NCI-H1105 (cell line): ENCODE data around the gene PRR16.

Experiments
- DNase-seq: peaks from one replicate; lab custom pipeline; 2025; lab: John Stamatoyannopoulos, UW

PRR16 gene

DNA sequence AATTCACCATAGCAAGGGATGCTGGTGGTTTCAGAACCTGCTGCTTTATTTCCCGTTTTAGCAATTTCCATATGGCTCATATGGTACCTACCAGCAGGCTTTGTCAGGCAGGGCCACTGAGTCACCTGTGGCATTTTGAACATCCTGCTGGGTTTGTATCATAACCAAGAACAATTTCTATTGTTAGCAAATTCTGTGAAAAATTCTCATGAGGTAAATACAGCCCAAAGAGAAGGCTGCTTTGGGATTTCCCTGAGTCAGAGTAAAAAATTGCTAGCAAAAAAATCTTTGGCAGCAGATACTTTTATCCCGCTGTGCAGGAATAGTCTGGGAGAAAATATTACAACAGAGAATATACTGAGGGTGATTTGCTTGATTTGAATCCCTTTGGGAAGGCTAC, 52.7 kb downstream of the PRR16 start:
- DNase-seq, result no peak

DNA sequence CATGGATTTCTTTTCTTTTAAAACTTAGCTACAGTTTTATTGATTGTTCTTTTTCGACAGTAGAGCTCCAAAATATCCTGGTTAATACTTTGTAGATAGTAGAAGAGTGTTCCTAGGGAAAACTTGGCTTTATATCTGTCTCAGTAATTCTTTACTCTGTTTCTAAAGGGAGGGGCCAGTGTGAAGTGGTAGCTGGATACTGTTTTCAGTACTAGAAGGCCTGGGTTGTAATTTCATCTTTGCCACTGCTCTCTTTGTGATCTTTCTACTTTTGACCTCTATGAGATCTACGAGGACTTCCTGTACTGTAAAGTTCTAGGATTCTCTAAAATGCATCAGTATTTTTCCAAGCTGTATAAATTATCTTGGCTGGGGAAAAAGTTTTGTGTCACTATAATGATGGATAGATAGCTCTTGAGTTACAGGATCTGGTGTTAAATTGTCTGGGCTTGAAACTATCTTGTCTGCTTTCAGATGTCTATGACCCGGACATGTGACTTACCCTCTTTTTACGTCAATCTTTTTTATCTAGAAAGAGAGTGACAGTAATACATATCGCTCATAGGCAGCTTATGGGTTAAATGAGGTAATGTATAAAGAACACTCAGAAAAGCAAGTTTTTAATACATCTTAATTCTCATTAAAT, 53.6 kb downstream of the PRR16 start:
- DNase-seq, result no peak

DNA sequence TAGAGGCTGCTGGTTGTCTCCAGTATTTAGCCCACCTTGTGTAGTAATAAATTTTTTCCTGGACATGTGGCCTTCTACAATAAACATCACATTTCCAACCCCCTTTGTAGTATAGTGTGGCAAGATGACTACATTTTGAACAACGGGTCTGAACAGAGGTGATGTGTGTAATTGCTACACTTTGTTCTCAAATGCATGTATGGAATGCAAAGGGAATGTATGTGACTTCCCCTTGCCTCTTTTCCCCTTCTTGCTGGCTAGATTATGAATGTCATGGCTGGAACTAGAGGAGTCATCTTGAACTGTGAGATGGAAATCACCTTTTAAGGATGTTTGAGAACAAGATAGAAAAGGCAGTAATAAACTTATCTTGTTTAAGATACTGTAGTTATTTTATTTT, 54.5 kb downstream of the PRR16 start:
- no peak for DNase-seq

DNA sequence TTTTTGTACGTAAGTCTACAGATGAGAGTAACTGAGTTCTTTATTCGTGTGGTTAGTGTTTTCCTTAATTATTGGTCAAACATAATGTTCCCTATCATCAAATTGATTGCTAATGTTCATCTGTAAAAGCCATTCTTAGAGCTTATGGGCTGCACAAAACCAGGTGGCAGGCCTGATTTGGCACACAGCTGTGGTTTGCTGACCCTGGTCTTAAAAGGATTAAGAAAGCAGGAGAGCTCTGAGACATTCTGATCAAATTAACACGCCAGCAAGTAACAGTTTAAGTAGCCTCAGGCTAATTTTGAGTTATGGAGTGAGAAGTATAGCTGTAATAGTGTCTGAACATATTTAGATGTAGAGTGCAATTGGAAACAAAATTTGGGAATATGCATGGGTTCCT, 63.2 kb downstream of the PRR16 start:
- DNase-seq, result no peak

DNA sequence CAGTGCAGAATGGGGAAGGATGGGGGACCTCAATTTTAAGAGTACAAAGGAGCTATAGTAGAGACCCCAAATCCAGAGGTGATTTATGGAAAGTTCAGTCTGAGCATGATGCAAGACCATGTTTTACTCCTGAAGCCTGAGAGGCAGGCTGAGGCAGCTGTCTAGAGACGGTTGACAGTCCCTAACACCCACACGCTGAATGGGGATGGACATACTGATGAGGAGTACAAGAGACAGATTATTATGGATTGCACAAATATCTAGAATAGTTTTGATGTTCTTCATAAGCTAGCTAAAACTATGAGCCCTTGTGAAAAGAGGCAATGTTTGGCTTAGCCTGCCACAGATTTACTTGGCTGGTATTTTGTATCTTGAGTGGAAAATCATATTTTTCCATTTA, 64.5 kb downstream of the PRR16 start:
- DNase-seq, result no peak

DNA sequence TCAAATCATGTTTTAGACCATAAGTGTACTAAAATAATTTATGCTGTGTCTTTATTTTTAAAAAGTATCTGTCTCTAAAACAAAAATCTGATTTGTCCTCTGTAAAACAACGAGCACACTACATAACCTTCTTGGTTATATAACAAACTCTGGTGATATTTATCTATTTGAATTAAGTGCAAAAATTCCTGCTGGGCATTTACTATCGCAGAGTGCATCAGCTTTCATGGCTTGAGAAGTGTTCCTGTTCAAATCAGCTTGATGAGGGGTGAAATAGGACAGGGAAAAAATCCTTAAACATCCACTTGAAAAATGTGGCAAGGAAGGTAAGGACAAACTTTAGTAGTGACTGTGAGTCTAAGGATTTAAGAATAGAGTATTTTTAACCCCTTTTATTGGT, 65.3 kb downstream of the PRR16 start:
- DNase-seq, result no peak

DNA sequence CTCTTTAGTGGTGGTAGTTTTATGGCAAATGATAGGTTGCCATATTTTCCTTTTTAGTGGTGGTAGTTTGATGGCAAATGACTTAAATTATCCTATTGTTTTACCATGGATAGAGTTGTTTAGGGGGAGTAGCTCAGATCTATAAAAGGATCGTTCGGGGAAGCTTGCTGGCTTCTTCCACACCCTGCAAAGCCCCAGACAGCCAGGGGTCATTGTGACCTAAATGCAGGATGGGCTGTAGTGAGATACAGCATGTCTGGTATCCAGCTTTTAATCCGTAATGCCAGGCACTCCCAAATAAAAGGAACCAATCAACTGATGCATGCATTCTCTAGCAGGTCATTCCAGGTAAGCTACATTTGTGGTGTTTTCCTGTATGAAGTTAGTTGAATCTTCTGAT, 67.1 kb downstream of the PRR16 start:
- no peak for DNase-seq

DNA sequence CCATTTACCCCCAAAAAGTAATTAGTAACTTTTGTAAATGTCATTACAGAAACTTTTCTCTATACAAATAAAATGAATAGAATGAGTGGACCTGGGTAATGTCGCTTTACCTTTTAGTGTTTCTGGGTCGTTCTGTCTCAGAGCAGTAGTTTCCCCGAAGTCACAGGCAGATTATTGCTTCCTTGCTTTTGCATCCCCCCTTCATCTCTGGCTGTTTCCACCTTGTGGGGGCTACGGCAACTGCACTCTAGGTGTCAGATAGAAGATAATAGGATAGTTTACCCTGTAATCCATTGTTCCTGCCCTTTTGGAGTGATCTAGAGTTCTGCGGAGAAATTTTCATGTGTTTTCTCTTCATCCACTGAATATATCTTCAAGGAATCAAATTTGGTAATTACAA, 68.7 kb downstream of the PRR16 start:
- DNase-seq, result no peak

DNA sequence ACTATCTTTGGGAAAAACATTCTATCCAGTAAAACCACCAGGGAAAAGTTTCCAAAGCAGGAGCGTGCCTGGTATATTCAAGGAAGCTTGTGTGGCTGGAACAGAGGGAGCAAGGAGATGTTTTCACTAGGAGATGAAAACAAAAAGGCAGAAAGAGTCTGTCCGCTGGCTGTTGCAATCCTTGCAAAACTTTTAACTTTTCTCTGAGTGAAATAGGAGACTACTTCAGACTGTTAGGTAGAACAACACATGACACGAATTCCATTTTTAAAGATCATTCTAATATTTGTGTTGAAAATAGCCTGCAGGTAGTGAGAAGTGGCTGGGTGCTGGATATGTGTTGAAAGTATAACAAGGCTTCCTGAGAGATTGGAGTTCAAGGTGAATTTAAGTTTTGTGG, 69.5 kb downstream of the PRR16 start:
- no peak for DNase-seq

DNA sequence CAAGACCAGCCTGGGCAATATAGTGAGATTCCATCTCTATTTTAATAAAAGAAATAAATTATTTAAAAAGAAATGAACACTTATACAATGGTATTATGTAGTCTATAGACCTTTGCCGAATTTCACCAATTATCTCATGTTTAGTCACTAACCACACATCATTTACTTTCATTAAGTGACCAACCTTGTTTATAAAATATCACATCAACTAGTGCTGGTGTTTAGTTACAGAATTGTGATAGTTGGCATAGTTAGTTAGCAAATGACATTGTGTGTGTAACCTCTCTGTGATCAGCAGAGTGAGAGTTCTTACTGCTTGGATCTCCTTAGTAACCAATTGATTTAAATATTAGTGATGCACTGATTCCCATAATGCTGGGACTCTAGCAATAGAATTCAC, 71.8 kb downstream of the PRR16 start:
- no peak for DNase-seq

DNA sequence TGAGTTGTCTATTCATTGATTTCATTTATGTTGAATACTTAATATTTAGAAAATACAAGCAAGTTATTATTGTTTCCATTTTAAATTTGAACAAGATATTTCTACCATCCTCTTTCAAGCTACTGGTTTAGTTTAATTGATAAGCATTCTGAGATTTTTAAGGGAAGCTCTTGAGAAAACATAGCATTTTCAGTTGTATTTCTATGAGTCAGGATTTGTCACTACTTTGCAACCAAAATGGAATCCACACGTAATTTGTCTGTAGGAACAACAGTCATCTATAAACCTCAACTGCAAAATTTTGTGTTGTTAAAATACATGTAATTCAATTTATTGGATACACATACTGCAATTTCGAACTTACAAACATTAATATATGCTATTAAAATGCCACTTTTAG, 74.0 kb downstream of the PRR16 start:
- no peak for DNase-seq

DNA sequence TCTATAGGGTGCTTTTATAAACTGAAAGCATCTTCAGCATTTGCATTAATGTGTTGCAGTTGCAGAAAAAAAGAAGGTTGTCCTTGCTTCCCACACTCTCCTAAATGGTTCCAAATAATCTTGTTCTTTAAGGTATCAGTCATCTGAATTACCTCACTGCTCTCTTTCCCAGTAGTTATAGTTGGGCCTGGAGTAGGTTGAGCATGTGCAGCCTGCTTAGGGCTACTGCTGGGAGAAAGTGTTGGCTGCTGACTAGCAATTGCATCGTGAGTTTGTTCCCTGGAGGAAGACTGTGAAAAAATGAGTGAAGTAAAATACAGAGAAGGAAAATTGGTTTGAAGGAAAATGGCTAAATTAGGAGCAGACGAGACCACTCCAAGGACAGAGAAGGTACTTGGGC, 74.5 kb downstream of the PRR16 start:
- no peak for DNase-seq

DNA sequence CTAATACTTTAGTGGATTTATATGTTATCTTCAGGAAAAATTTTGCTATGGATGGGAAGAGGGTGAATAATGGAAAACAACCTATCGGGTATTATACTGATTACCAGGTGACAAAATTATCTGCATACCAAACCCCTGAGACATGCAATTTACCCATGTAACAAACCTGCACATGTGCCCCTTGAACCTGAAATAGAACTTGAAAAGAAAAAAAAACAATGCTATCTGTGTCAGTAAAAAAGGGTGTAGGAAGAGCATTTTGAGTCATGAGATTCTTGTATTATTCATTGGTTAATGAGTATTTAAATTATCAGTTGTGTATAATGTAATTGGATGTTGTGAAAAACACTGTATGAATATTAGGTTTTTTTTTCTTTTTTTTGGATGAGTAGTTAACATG, 75.4 kb downstream of the PRR16 start:
- no peak for DNase-seq

DNA sequence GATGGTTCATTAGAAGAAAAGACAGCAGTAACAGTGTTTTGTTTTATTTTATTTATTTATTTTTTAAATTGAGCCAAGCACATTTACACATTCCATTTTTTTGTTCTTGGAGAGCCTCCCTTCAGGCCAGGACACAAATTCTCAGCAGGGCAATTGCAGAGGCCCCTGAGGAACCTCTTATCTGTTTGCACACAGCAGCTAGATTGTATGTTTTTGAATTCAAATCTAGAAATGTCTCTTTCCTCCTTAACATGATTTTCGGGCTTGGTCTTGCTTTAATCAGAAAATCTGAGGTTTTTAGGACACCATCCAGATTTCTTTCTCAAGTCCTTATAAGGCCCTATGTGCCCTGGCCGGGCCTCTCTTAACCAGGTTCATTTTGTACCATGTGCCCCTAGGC, 76.0 kb downstream of the PRR16 start:
- no peak for DNase-seq

DNA sequence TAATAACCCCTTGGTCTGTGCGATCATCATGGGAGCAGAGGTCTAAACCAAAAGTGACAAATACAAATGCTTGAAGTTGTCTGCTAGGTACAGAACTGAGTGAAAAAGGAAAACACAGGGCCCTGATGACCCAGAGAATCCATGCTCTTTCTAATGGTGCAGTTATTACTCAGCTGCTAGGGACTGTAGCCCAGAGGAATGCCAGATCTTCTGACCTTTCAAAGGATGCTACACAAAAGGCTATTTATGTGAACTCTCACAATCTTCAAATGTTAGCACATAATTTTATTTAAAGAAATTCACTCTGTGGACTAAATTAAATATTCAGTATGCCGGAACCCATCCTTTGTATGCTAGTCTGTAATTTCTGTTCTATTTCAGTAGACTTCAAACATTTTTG, 79.9 kb downstream of the PRR16 start:
- no peak for DNase-seq

DNA sequence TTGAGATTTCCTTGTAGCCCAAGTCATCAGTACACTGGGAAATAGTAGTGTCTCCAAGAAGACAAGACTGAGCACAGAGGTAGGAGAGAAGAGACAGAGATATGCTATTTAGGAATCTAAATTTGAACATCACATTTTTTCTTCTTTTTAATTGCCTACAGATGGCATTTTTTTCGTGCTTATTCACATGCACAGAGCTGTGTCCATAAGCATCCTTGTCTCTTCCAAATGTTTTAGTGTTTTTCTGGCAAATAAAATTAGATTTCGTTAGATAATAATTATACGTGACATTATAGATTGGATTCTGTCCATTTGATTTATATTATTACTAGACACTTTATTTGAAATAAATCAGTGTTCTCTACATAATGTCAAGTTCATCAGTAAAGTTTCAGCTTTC, 80.9 kb downstream of the PRR16 start:
- no peak for DNase-seq

DNA sequence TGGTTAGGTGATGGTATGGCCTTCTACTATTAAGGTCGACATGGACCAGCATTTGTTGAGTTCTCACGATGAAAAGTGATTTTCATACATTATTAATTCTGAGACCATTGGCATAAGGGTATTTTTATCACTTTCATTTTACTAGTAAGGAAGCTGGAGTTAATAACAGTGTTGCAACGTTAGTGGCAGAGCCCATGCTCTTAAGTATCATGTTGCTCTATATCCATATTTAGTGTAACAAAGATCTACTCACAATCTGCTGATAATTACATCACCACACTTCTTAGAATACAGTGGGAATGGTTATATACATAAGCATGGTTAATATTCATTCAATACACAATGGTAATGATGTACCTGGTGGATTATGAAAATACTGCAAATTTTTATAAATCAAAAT, 81.9 kb downstream of the PRR16 start:
- DNase-seq, result no peak

DNA sequence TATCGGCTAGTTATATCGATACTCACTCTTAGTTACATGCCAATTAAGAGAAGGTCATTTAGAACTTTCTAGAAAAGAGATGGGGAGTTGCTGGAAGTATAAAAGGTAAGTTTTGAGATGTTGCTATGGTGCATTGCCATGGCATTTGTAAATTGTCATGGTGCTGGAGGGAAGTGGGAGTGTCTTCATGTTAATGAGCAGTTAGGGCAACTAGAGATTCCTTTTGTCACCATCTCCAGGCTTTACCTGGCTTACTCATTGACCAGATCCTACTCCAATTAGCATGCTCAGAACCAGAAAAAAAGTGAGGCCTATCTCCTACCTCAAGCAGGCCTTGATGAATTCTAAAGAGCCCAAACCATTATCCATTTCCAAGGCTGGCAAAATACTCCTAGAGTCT, 82.8 kb downstream of the PRR16 start:
- DNase-seq, result no peak

DNA sequence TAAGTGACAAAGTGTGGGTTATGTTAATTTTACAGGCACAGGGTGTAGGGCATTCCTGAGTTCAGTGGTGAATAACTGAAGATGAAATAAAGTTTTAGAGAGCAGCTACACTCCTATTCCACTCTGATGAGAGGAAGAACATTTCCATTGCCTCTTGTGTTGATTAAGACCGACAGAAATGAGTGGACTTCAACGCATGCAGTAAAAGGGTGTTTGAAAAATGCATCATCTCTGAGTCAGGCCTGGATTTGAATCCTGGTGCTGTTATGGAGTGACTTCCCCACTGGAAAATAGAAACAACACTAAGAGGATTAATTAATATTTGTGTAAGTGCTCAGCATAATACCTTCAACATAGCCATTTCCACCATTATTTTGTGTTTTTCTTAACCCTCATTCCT, 86.3 kb downstream of the PRR16 start:
- DNase-seq, result no peak

DNA sequence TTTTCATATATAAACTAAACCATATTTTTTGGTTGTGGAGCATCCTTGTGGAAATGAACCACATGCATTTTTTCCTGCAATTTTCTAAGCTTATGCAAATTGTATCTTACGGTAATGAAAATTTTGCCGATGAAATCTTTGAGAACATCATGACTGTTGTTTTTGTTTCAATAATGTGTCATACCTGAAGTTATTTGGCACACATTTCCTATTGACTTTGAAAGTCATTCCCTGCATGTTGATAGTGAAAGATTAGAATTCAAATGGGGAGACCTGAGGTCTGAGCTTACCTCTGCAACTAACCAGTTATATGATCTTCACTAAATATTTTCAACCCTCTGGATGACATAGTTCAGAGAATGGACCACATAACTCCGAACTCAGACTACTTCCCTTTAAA, 88.5 kb downstream of the PRR16 start:
- DNase-seq, result no peak

DNA sequence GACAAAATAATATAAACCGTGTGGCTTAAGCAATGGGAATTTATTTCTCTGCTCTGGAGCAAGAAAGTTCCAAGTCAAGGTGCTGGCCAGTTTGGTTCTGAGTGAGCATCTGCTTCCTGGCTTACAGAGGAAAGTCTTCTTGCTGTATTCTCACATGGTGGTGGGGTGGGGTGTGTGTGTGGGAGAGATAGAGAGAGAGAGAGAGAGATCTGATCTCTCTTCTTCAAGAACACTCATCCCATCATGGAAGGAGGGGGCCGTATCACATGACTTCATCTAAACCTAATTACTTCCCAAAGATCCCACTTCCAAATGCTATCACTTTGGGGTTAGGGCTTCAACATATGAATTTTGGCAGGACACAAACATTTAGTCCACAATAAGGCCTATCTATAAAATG, 91.2 kb downstream of the PRR16 start:
- no peak for DNase-seq

DNA sequence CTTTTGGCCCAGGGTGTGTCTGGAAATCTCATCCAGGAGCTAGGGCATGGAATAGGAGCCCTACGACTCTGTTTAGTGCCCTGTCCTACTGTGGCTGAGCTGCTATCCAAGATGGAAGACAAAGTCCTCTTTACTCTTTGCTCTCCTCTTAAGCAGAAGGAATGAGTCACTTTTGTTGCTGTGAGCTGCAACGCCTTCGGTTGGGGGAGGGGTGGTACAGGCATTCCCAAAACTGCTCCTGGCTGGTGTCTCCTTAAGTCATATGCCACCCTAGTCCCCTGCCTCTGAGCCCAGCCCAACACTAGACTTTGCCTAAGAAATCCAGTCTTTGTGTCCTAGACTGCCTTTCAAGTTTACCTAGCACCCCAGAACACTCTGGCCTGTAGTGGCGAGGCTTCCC, 99.9 kb downstream of the PRR16 start:
- DNase-seq, result no peak

DNA sequence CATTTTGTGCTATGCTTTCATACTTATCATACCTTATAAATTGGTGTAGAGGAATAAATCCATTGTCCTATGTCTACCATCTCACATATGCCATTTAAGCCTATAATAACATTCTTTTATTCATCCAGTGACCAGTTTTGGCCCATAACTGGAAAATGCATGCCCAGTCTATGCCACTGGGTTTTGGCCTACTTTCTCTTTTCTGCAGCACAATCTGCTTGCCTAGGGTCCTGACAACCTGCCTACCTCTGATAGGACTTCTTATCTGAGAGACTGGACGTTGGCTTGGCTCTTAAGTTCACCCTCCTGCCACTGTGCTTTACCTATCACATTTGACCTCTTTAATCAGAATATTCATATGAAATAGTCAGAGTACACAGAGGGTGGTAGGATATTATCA, 103.0 kb downstream of the PRR16 start:
- DNase-seq, result no peak

DNA sequence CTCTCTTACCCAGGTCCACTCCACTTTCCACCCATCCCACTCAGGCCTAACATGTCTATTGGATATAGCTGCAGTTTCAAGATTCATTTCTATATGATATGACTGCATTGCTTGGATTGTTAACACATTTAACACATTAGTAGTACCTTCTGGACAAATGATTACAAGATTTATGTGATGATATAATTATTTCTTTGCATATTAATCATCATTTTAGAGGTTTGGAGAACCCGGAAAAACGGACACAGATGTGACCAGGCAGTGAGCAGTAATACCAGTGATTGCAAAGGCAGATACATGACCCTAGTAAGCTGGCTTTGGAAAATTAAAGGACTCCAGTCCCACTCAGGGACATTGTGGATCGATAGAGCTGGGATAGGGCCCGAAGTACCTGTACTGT, 103.8 kb downstream of the PRR16 start:
- no peak for DNase-seq

DNA sequence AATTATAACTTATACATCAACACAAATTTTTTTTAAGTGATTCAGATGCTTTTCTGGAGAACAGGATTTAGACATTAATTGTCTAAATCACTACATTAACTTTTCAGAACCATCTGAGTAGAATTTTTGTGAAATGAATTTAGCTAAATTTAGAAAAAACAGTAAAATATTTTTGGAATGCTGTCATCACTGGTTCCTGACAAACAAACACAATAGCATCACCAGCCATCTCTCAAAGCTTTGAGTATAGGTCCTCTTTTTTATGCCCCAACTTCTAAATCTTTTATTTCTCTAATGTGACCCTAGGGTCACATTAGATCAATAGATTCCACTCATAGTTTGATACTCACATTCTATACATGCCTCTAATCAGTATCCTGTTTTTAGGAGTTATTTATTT, 104.6 kb downstream of the PRR16 start:
- no peak for DNase-seq
